IMR-90 (cell line): ENCODE data around the gene COL20A1. TPM values are rescaled to one million over a fixed set of nuclear protein-coding genes. Genes with fewer than 3 reads are reported as not detected.

Experiments used
- ATAC-seq: fragments of 200-7000 bp; cut with Tn5 transposase; 2 replicates; pipeline ENCODE4 v1.9.1; 2020; ENCODE audit warnings: low read depth, mild to moderate bottlenecking, moderate library complexity
- BruUV-seq: library from RNA; stranded (reverse); fragments of 400-500 nt; replicated peaks from 2 replicates; lab custom pipeline; 2021; lab: Mats Ljungman, UMichigan
- CTCF ChIA-PET: fragments of 300-600 bp; formaldehyde crosslinking; extraction: SDS; loops from one replicate; lab custom pipeline; 2021; ENCODE audit warnings: antibody characterized with exemption; lab: Yijun Ruan, JAX
- POLR2A ChIA-PET: fragments of 300-600 bp; sonication (Branson Sonifier 250); formaldehyde crosslinking; loops from one replicate; lab custom pipeline; 2022; ENCODE audit warnings: antibody characterized with exemption; ENCODE audit not compliant: unreplicated experiment; lab: Charles Lee
- DNase-seq: peaks from one replicate; pipeline ENCODE4 v3.0.0; 2013
- H2AFZ ChIP-seq: replicated peaks from 2 replicates; pipeline ENCODE3; 2013; ENCODE audit warnings: low read length, mild to moderate bottlenecking; ENCODE audit not compliant: poor library complexity
- H2AK5ac ChIP-seq: 2 replicates; pipeline ENCODE4 v1.6.1; 2013; ENCODE audit warnings: low read depth, low read length, inconsistent platforms
- H2AK9ac ChIP-seq: replicated peaks from 2 replicates; pipeline ENCODE3; 2013; ENCODE audit warnings: mild to moderate bottlenecking, low read depth, low read length, moderate library complexity; ENCODE audit not compliant: poor library complexity
- H2BK120ac ChIP-seq: 2 replicates; pipeline ENCODE4 v1.6.1; 2013; ENCODE audit warnings: low read depth, low read length, inconsistent platforms
- H2BK15ac ChIP-seq: 3 replicates; pipeline ENCODE4 v1.6.1; 2013; ENCODE audit warnings: low read depth, low read length, inconsistent platforms
- H2BK20ac ChIP-seq: 2 replicates; pipeline ENCODE4 v1.6.1; 2013; ENCODE audit warnings: low read depth, mild to moderate bottlenecking, inconsistent platforms, low read length, moderate library complexity
- H2BK5ac ChIP-seq: 2 replicates; pipeline ENCODE4 v1.6.1; 2013; ENCODE audit warnings: mild to moderate bottlenecking, low read depth, low read length, inconsistent platforms; ENCODE audit not compliant: poor library complexity, severe bottlenecking
- H3K14ac ChIP-seq: replicated peaks from 2 replicates; pipeline ENCODE4 v1.6.1; 2013; ENCODE audit warnings: low read depth, low read length, inconsistent platforms
- H3K18ac ChIP-seq: 2 replicates; pipeline ENCODE4 v1.6.1; 2013; ENCODE audit warnings: low read depth, low read length, control low read depth
- H3K23ac ChIP-seq: 2 replicates; pipeline ENCODE4 v1.6.1; 2013; ENCODE audit warnings: low read depth, low read length, inconsistent platforms
- H3K27ac ChIP-seq: 2 replicates; pipeline ENCODE4 v1.5.1; 2013; ENCODE audit warnings: mild to moderate bottlenecking, control low read depth, low read length; ENCODE audit not compliant: insufficient read depth
- H3K27me3 ChIP-seq: 2 replicates; pipeline ENCODE4 v1.6.1; 2013; ENCODE audit warnings: low read length; ENCODE audit not compliant: control insufficient read depth, insufficient read depth
- H3K36me3 ChIP-seq: 2 replicates; pipeline ENCODE4 v1.6.1; 2013; ENCODE audit warnings: low read length, mixed read lengths; ENCODE audit not compliant: control insufficient read depth, insufficient read depth
- H3K4ac ChIP-seq: 2 replicates; pipeline ENCODE4 v1.6.1; 2013; ENCODE audit warnings: low read depth, low read length, inconsistent platforms
- H3K4me1 ChIP-seq: 2 replicates; pipeline ENCODE4 v1.6.1; 2013; ENCODE audit warnings: low read length, mixed read lengths; ENCODE audit not compliant: control insufficient read depth, insufficient read depth
- H3K4me2 ChIP-seq: 2 replicates; pipeline ENCODE4 v1.6.1; 2013; ENCODE audit warnings: low read depth, mild to moderate bottlenecking, control low read depth, low read length, moderate library complexity
- H3K4me3 ChIP-seq: 2 replicates; pipeline ENCODE4 v1.5.1; 2013; ENCODE audit warnings: low read depth, mild to moderate bottlenecking, control low read depth, low read length, moderate library complexity; ENCODE audit not compliant: insufficient read depth
- H3K56ac ChIP-seq: 2 replicates; pipeline ENCODE4 v1.6.1; 2013; ENCODE audit warnings: low read length, inconsistent platforms; ENCODE audit not compliant: insufficient read depth; ENCODE audit errors: extremely low read depth
- H3K79me1 ChIP-seq, 2 experiments: 2 replicates each; pipeline ENCODE4 v1.6.1; 2013; ENCODE audit warnings: low read length in 2 of 2, inconsistent platforms in 1 of 2, low read depth in 1 of 2
- H3K9ac ChIP-seq: 2 replicates; pipeline ENCODE4 v1.6.1; 2013; ENCODE audit warnings: low read depth, low read length, control low read depth
- H3K9me1 ChIP-seq: 2 replicates; pipeline ENCODE4 v1.6.1; 2013; ENCODE audit warnings: low read length, inconsistent platforms; ENCODE audit not compliant: insufficient read depth
- H3K9me3 ChIP-seq: 2 replicates; pipeline ENCODE4 v1.6.1; 2013; ENCODE audit warnings: low read length; ENCODE audit not compliant: control insufficient read depth, insufficient read depth
- H4K20me1 ChIP-seq: 2 replicates; pipeline ENCODE4 v1.6.1; 2013; ENCODE audit warnings: low read length, inconsistent platforms; ENCODE audit not compliant: insufficient read depth
- H4K5ac ChIP-seq: 2 replicates; pipeline ENCODE4 v1.6.1; 2013; ENCODE audit warnings: mild to moderate bottlenecking, low read depth, low read length, control low read depth
- H4K8ac ChIP-seq, 2 experiments: 2 replicates each; pipeline ENCODE4 v1.6.1; 2013; ENCODE audit warnings: low read depth in 2 of 2, low read length in 2 of 2, control low read depth in 1 of 2, inconsistent platforms in 1 of 2
- H4K91ac ChIP-seq: 2 replicates; pipeline ENCODE4 v1.6.1; 2013; ENCODE audit warnings: low read depth, low read length, inconsistent platforms; ENCODE audit not compliant: insufficient read depth
- BHLHE40 ChIP-seq: fragments of 150-350 bp; IDR thresholded peaks from 2 replicates; pipeline ENCODE4 v1.6.1; 2016; ENCODE audit warnings: mild to moderate bottlenecking, low read depth, low read length
- CEBPB ChIP-seq: IDR thresholded peaks from 2 replicates; pipeline ENCODE4 v1.6.1; 2012; ENCODE audit warnings: low read depth, low read length, improper control_type of control experiment
- CHD1 ChIP-seq: IDR thresholded peaks from 2 replicates; pipeline ENCODE4 v1.6.1; 2012; ENCODE audit warnings: low read depth, low read length, improper control_type of control experiment
- FOS ChIP-seq: fragments of 150-350 bp; IDR thresholded peaks from 2 replicates; pipeline ENCODE4 v1.6.1; 2016; ENCODE audit warnings: low read depth, low read length
- MAFK ChIP-seq: IDR thresholded peaks from 2 replicates; pipeline ENCODE4 v1.6.1; 2012; ENCODE audit warnings: low read depth, low read length, improper control_type of control experiment
- MAZ ChIP-seq: IDR thresholded peaks from 2 replicates; pipeline ENCODE4 v1.6.1; 2012; ENCODE audit warnings: low read depth, mild to moderate bottlenecking, low read length, improper control_type of control experiment, moderate library complexity, borderline replicate concordance
- MXI1 ChIP-seq: IDR thresholded peaks from 2 replicates; pipeline ENCODE4 v1.6.1; 2012; ENCODE audit warnings: low read depth, mild to moderate bottlenecking, low read length, moderate library complexity, borderline replicate concordance
- NFE2L2 ChIP-seq: fragments of 150-350 bp; IDR thresholded peaks from 2 replicates; pipeline ENCODE4 v1.6.1; 2016; ENCODE audit warnings: low read depth, mild to moderate bottlenecking, low read length
- POLR2A ChIP-seq: IDR thresholded peaks from 2 replicates; pipeline ENCODE4 v1.6.1; 2012; ENCODE audit warnings: mild to moderate bottlenecking, low read depth, low read length
- RAD21 ChIP-seq: IDR thresholded peaks from 2 replicates; pipeline ENCODE4 v1.6.1; 2012; ENCODE audit warnings: low read length, improper control_type of control experiment
- RCOR1 ChIP-seq: IDR thresholded peaks from 2 replicates; pipeline ENCODE4 v1.6.1; 2012; ENCODE audit warnings: mild to moderate bottlenecking, low read length, improper control_type of control experiment; ENCODE audit not compliant: insufficient replicate concordance
- RFX5 ChIP-seq: IDR thresholded peaks from 2 replicates; pipeline ENCODE4 v1.8.0; 2012; ENCODE audit warnings: low read depth, mild to moderate bottlenecking, low read length, moderate library complexity
- SMC3 ChIP-seq: fragments of 150-350 bp; IDR thresholded peaks from 2 replicates; pipeline ENCODE4 v1.6.1; 2016; ENCODE audit warnings: low read depth, mild to moderate bottlenecking, antibody characterized with exemption, low read length, moderate library complexity
- WGBS, 2 experiments: methylation state at CpG; one replicate each; pipeline versions ENCODE4 v1.1.5 to v1.1.7; 2013; ENCODE audit warnings: missing lambda C conversion rate in 2 of 2; ENCODE audit not compliant: insufficient read length in 1 of 2; ENCODE audit errors: extremely low coverage in 2 of 2; 5-methylcytosine and 5-hydroxymethylcytosine counted together
- dilution Hi-C: fragments of 300-500 bp; cut with HindIII; formaldehyde crosslinking; loops from one replicate; pipeline ENCODE4 v1.14.3; 2018; ENCODE audit warnings: low sequenced_read_pairs; ENCODE audit not compliant: unreplicated experiment
- in situ Hi-C: fragments of 300-500 bp; cut with MboI; formaldehyde crosslinking; loops from 3 replicates; pipeline ENCODE4 v1.14.3; 2019; ENCODE audit warnings: low sequenced_read_pairs, inconsistent platforms, mixed read lengths
- intact Hi-C: fragments of 100-400 bp; cut with micrococcal nuclease; formaldehyde crosslinking; loops from 2 replicates; pipeline ENCODE4 v1.10.0; 2022
- polyA plus RNA-seq, 3 experiments: library from polyadenylated mRNA; depleted of rRNA; stranded (reverse); fragments of >200 nt; gene quantifications; 2 replicates each; pipeline ENCODE4 v1.2.3, GENCODE V29; 2012; ENCODE audit warnings: low replicate concordance in 1 of 3
- total RNA-seq: library from RNA; depleted of rRNA; stranded (reverse); fragments of >200 nt; gene quantifications from 2 replicates; pipeline ENCODE4 v1.2.3, GENCODE V29; 2012
- TF ChIP-seq, protein P1 (sequence below): conservative IDR thresholded peaks from 2 replicates; pipeline ENCODE4 v1.5.1; 2012; ENCODE audit warnings: mild to moderate bottlenecking, low read depth, low read length, improper control_type of control experiment
- TF ChIP-seq, protein P2 (sequence below): fragments of 150-350 bp; IDR thresholded peaks from 2 replicates; pipeline ENCODE4 v1.6.1; 2016; ENCODE audit warnings: low read depth, mild to moderate bottlenecking, low read length, moderate library complexity, borderline replicate concordance
- TF ChIP-seq, protein P3 (sequence below): fragments of 150-350 bp; IDR thresholded peaks from 2 replicates; pipeline ENCODE4 v1.6.1; 2017; ENCODE audit warnings: mild to moderate bottlenecking, antibody characterized with exemption, low read length, low read depth

Gene COL20A1
- total and polyA plus RNA-seq, 2 of the 4 experiments (the other 2 are of a cell fraction), result not detected

DNA sequence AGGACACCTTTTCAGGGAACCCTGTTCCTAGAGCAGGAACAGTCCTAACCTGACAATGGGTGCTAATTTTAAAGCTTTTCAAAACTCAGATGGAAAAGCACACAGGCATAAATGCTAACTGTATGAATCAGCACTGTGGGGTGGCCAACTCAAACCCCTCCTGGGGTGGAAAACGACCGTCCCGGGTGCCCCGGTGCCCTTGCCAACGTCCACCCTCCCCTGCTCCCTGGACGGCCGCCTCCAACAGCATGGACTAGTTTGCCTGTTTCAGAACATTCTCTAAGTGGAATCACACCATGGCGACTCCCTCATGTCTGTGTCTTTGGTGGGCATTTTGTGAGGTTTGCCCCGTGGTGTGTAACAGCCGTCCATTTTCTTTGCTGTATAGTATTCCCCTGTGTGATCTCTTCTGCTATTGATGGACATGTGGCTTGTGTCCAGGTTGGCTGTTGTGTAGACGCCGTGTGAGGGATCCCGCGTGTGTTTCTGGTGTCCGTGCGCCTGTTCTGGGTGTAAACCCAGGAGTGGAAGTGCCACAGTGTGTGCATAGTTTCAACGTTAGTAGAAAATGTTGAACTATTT, 5.8 kb downstream of the COL20A1 start:
- H2AK9ac ChIP-seq, result no peak overlapping the region
- H4K8ac ChIP-seq, result no peak overlapping the region
- H2BK5ac ChIP-seq, result no peak overlapping the region
- no peaks in the 10 kb centered on the region for H3K9me1 ChIP-seq
- BruUV-seq, result no TSS peak
- no peak overlapping the region for H2BK15ac ChIP-seq
- no peak overlapping the region for H2BK120ac ChIP-seq
- no peak overlapping the region for H3K23ac ChIP-seq
- ATAC-seq (no peak), DNase-seq (no peak)
- no peaks in the 10 kb centered on the region; the same call in none of the 2 replicates for H4K20me1 ChIP-seq
- no peak overlapping the region for H3K9ac ChIP-seq
- no peak overlapping the region for H3K27ac ChIP-seq
- H3K56ac ChIP-seq, result no peak overlapping the region
- no peak overlapping the region for H4K5ac ChIP-seq
- no peaks in the 10 kb centered on the region for H3K79me1 ChIP-seq
- H2AK5ac ChIP-seq, result no peak overlapping the region
- no peak overlapping the region for H4K91ac ChIP-seq
- peaks cover 2% of the 10 kb centered on the region; the same call in 1 of the 2 replicates for H3K9me3 ChIP-seq
- H3K4ac ChIP-seq, result no peak overlapping the region
- intact Hi-C loops (no loop called here), dilution Hi-C loops (no loop called here), in situ Hi-C loops (no loop called here)
- H3K4me3 ChIP-seq, result no peak overlapping the region
- H3K4me1 ChIP-seq, result no peaks in the 10 kb centered on the region
- TF ChIP-seq, protein P1, sequence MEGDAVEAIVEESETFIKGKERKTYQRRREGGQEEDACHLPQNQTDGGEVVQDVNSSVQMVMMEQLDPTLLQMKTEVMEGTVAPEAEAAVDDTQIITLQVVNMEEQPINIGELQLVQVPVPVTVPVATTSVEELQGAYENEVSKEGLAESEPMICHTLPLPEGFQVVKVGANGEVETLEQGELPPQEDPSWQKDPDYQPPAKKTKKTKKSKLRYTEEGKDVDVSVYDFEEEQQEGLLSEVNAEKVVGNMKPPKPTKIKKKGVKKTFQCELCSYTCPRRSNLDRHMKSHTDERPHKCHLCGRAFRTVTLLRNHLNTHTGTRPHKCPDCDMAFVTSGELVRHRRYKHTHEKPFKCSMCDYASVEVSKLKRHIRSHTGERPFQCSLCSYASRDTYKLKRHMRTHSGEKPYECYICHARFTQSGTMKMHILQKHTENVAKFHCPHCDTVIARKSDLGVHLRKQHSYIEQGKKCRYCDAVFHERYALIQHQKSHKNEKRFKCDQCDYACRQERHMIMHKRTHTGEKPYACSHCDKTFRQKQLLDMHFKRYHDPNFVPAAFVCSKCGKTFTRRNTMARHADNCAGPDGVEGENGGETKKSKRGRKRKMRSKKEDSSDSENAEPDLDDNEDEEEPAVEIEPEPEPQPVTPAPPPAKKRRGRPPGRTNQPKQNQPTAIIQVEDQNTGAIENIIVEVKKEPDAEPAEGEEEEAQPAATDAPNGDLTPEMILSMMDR, result no peak
- TF ChIP-seq, protein P2, sequence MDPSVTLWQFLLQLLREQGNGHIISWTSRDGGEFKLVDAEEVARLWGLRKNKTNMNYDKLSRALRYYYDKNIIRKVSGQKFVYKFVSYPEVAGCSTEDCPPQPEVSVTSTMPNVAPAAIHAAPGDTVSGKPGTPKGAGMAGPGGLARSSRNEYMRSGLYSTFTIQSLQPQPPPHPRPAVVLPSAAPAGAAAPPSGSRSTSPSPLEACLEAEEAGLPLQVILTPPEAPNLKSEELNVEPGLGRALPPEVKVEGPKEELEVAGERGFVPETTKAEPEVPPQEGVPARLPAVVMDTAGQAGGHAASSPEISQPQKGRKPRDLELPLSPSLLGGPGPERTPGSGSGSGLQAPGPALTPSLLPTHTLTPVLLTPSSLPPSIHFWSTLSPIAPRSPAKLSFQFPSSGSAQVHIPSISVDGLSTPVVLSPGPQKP, result no peak
- TF ChIP-seq POLR2A (no peak), MXI1 (no peak), RFX5 (no peak), FOS (no peak), SMC3 (no peak), RAD21 (no peak), CHD1 (no peak), NFE2L2 (no peak), CEBPB (no peak), MAFK (no peak), MAZ (no peak), BHLHE40 (no peak), RCOR1 (no peak)
- TF ChIP-seq, protein P3, sequence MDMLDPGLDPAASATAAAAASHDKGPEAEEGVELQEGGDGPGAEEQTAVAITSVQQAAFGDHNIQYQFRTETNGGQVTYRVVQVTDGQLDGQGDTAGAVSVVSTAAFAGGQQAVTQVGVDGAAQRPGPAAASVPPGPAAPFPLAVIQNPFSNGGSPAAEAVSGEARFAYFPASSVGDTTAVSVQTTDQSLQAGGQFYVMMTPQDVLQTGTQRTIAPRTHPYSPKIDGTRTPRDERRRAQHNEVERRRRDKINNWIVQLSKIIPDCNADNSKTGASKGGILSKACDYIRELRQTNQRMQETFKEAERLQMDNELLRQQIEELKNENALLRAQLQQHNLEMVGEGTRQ, result no peak
- ChIA-PET POLR2A (no interaction called here), CTCF (no interaction called here)
- no peak overlapping the region for H3K4me2 ChIP-seq
- no peaks in the 10 kb centered on the region for H3K36me3 ChIP-seq
- 94% methylated on average over 8 of the region's 17 CpGs; no CpG with 5 or more reads in 1 of the 2 experiments for WGBS, 2 experiments
- no peak overlapping the region for H3K18ac ChIP-seq
- H2BK20ac ChIP-seq, result no peak overlapping the region
- peaks cover 42% of the 10 kb centered on the region for H3K27me3 ChIP-seq
- peak overlapping the region; percentile 21 for H2AFZ ChIP-seq
- H3K14ac ChIP-seq, result no peak overlapping the region
